Smooth muscle cell (in vitro differentiated cells): ENCODE measurements around the gene PCSK7. TPM values are rescaled to one million over a fixed set of nuclear protein-coding genes. Genes with fewer than 3 reads are reported as not detected.

Experiments
- DNase-seq: peaks from one replicate; lab custom pipeline; 2025; ENCODE audit not compliant: unreplicated experiment; lab: John Stamatoyannopoulos, UW
- H2AFZ ChIP-seq: fragments of 200-600 bp; sonication (generic); 2 replicates; pipeline ENCODE4 v1.6.0; 2016; ENCODE audit warnings: antibody characterized with exemption, low read depth, mild to moderate bottlenecking
- H3F3A ChIP-seq: fragments of 200-600 bp; sonication (generic); 2 replicates; pipeline ENCODE4 v1.6.0; 2017; ENCODE audit warnings: antibody characterized with exemption, low read depth
- H3K27ac ChIP-seq: fragments of 200-600 bp; sonication (generic); 2 replicates; pipeline ENCODE4 v1.5.1; 2016; ENCODE audit warnings: low read depth, mild to moderate bottlenecking
- H3K27me3 ChIP-seq: fragments of 200-600 bp; sonication (generic); 2 replicates; pipeline ENCODE4 v1.6.1; 2016; ENCODE audit warnings: low read depth, mild to moderate bottlenecking
- H3K36me3 ChIP-seq: fragments of 200-600 bp; sonication (generic); 2 replicates; pipeline ENCODE4 v1.5.1; 2016; ENCODE audit warnings: low read depth
- H3K4me1 ChIP-seq: fragments of 200-600 bp; sonication (generic); 2 replicates; pipeline ENCODE4 v1.5.1; 2016; ENCODE audit warnings: low read depth
- H3K4me2 ChIP-seq: fragments of 200-600 bp; sonication (generic); 2 replicates; pipeline ENCODE4 v1.6.0; 2016; ENCODE audit warnings: mild to moderate bottlenecking
- H3K4me3 ChIP-seq: fragments of 200-600 bp; sonication (generic); 2 replicates; pipeline ENCODE4 v1.5.1; 2016; ENCODE audit warnings: mild to moderate bottlenecking
- H3K79me2 ChIP-seq: fragments of 200-600 bp; sonication (generic); 2 replicates; pipeline ENCODE4 v1.6.0; 2016; ENCODE audit warnings: low read depth, mild to moderate bottlenecking
- H3K9ac ChIP-seq: fragments of 200-600 bp; sonication (generic); 2 replicates; pipeline ENCODE4 v1.6.0; 2016; ENCODE audit warnings: low read depth
- H3K9me3 ChIP-seq: fragments of 200-600 bp; sonication (generic); replicated peaks from 2 replicates; pipeline ENCODE4 v1.5.1; 2016; ENCODE audit warnings: low read depth
- H4K20me1 ChIP-seq: fragments of 200-600 bp; sonication (generic); 2 replicates; pipeline ENCODE4 v1.6.0; 2016; ENCODE audit warnings: low read depth
- WGBS: methylation state at CpG from one replicate; pipeline ENCODE4 v1.1.7; 2016; ENCODE audit warnings: low lambda C conversion rate; 5-methylcytosine and 5-hydroxymethylcytosine counted together
- polyA plus RNA-seq: library from polyadenylated mRNA; unstranded; fragments of >200 nt; fragmentation: Nextera tagmentation; extraction: Ambion mirVana; gene quantifications from 2 replicates; pipeline ENCODE4 v1.2.1, GENCODE V29; 2016
- total RNA-seq: library from RNA; depleted of rRNA; stranded (reverse); fragments of >200 nt; gene quantifications from 2 replicates; pipeline ENCODE4 v1.2.3, GENCODE V29; 2014
- TF ChIP-seq, protein P1 (sequence below): fragments of 200-600 bp; sonication (generic); IDR thresholded peaks from 2 replicates; pipeline ENCODE4 v1.5.1; 2017; ENCODE audit warnings: borderline replicate concordance, mild to moderate bottlenecking, antibody characterized with exemption; ENCODE audit not compliant: insufficient read depth, poor library complexity, severe bottlenecking

The PCSK7 gene
- total and polyA plus RNA-seq, 2 experiments from 2014 or later, result 20.8 to 23.5 TPM

- H3K4me2 ChIP-seq, result peak overlapping the region; percentile 85
- DNase-seq, result no peak
- H3K9ac ChIP-seq, result peak overlapping the region; percentile 46
- 75% methylated on average over 7 of the region's 7 CpGs for WGBS
- peaks cover 51% of the 10 kb centered on the region for H3F3A ChIP-seq
- H2AFZ ChIP-seq, result no peak overlapping the region
- peak overlapping the region; percentile 49 for H3K4me3 ChIP-seq
- TF ChIP-seq, protein P1, sequence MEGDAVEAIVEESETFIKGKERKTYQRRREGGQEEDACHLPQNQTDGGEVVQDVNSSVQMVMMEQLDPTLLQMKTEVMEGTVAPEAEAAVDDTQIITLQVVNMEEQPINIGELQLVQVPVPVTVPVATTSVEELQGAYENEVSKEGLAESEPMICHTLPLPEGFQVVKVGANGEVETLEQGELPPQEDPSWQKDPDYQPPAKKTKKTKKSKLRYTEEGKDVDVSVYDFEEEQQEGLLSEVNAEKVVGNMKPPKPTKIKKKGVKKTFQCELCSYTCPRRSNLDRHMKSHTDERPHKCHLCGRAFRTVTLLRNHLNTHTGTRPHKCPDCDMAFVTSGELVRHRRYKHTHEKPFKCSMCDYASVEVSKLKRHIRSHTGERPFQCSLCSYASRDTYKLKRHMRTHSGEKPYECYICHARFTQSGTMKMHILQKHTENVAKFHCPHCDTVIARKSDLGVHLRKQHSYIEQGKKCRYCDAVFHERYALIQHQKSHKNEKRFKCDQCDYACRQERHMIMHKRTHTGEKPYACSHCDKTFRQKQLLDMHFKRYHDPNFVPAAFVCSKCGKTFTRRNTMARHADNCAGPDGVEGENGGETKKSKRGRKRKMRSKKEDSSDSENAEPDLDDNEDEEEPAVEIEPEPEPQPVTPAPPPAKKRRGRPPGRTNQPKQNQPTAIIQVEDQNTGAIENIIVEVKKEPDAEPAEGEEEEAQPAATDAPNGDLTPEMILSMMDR, result no peak
- H3K27ac ChIP-seq, result peak overlapping the region; percentile 79
- no peaks in the 10 kb centered on the region for H3K9me3 ChIP-seq
- H3K36me3 ChIP-seq, result no peaks in the 10 kb centered on the region
- H3K4me1 ChIP-seq, result peaks cover 29% of the 10 kb centered on the region
- no peaks in the 10 kb centered on the region for H3K27me3 ChIP-seq
- H4K20me1 ChIP-seq, result peaks cover 59% of the 10 kb centered on the region
- H3K79me2 ChIP-seq, result peaks cover 50% of the 10 kb centered on the region
Measured at GRCh38 chr11:117202386-117203068, 29.3 kb downstream of the PCSK7 start.

DNA sequence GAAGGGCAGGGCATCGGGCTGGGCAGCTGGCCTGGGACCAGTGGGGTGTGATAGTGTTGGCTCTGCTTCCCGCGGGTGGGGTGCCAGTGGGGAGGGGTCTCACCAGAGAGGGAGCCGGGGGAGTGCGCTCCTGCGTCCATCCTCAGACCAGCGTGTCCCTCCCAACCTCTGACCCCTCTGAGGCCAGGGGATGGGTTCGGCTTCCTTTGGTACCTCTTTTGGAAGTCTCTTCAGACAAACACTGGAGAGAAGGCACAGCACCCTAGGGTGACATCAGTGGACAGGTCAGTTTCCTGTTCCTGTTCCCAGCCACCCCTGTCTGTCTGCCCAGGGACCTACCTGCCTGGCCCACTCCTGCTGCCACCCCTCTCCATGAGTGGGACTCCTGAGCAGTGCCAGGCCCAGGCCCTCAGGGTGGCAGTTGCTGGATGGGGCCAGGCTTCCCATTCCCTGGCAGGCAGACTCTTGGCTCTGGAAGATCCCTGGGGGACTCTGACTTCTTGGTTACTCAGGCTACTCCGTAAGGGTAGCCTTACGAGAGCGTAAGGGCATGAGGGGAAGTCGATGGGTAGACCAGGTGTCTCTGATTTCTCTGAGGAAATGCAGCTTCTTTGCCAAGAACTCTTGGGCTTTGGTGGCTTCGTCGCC, 30.1 kb downstream of the PCSK7 start:
- Histone ChIP-seq H3K27me3 (no peaks in the 10 kb centered on the region), H3F3A (peaks cover 53% of the 10 kb centered on the region), H3K4me2 (peak overlapping the region; percentile 85), H3K36me3 (no peaks in the 10 kb centered on the region), H4K20me1 (peaks cover 59% of the 10 kb centered on the region), H2AFZ (no peak overlapping the region), H3K9me3 (no peaks in the 10 kb centered on the region), H3K9ac (peak overlapping the region; percentile 46), H3K27ac (peak overlapping the region; percentile 79), H3K4me3 (peak overlapping the region; percentile 49), H3K4me1 (peaks cover 29% of the 10 kb centered on the region), H3K79me2 (peaks cover 50% of the 10 kb centered on the region)
- 71% methylated on average over 14 of the region's 14 CpGs for WGBS
- TF ChIP-seq, protein P1, result no peak
- DNase-seq, result no peak

DNA sequence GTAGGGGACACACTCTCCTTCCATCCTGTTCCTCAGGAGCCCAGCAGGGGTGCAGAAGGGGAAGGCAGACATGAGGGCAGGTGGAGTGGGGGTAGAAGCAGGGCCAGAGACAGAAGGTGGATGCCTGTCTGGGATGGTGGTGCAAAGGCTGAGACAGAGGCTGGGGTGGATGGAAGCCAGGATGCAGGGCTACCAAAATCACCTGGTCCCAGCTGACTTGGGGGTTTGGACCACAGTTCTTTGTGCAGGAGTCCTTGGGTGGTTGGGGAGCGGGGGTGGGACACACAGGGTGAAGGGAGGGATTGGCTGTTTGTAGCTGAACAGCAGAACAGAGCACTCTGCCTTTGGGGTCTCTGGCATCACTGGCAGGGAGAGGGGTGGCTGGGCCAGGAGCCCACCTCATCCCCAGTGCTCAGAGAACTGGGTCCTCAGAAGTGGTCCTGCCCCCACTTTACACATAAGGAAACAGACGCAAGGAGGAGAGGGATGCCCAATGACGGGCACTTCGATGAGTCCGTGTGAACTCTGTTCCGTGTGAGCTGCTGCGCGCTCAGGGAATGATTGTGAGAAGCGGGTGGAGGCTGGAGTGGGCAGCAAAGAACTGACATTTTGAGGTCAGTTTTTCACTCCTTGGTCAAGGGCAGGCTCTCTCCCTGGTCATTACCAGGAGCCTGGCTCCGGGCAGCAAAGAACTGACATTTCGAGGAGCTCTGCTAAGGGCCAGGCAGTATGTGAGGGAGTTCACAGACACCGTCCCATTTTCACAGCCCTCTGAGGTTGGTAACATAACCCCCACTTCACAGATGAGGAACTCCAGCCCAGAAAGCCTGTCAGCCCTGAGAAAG, 30.8 kb downstream of the PCSK7 start:
- 51% methylated on average over 12 of the region's 12 CpGs for WGBS
- Histone ChIP-seq H3K9ac (peak overlapping the region; percentile 46), H3K36me3 (no peaks in the 10 kb centered on the region), H3K4me3 (peak overlapping the region; percentile 49), H3K79me2 (peaks cover 50% of the 10 kb centered on the region), H3F3A (peaks cover 53% of the 10 kb centered on the region), H3K27ac (peak overlapping the region; percentile 79), H3K4me1 (peaks cover 29% of the 10 kb centered on the region), H3K9me3 (no peaks in the 10 kb centered on the region), H2AFZ (no peak overlapping the region), H4K20me1 (peaks cover 59% of the 10 kb centered on the region), H3K27me3 (no peaks in the 10 kb centered on the region), H3K4me2 (peak overlapping the region; percentile 85)
- DNase-seq, result no peak
- TF ChIP-seq, protein P1, result no peak
